ENCODE measurements around the gene NKX2-4.

NKX2-4 gene

GRCh38 chr20:21384308-21384892, 12.9 kb downstream of the NKX2-4 start:
- TF ChIP-seq CTCF (IDR thresholded peaks at IDR 0.05; ENCODE audit: low read depth, low read length), result no peak
- DNase-seq (ENCODE audit: extremely low read depth, low read depth), result no peak

- TF ChIP-seq CTCF (IDR thresholded peaks at IDR 0.05; ENCODE audit: low read depth, low read length), result no peak
- no peak for DNase-seq (ENCODE audit: extremely low read depth, low read depth)
These were observed 15.7 kb downstream of the NKX2-4 start for GRCh38 chr20:21381619-21382018.

GRCh38 chr20:21380711-21381110, 16.6 kb downstream of the NKX2-4 start:
- DNase-seq (ENCODE audit: extremely low read depth, low read depth), result no peak
- no peak for TF ChIP-seq CTCF (IDR thresholded peaks at IDR 0.05; ENCODE audit: low read depth, low read length)

GRCh38 chr20:21378259-21378658, 19.1 kb downstream of the NKX2-4 start:
- DNase-seq (ENCODE audit: extremely low read depth, low read depth), result no peak
- TF ChIP-seq CTCF (IDR thresholded peaks at IDR 0.05; ENCODE audit: low read depth, low read length), result no peak

- TF ChIP-seq CTCF (IDR thresholded peaks at IDR 0.05; ENCODE audit: low read depth, low read length), result no peak
- DNase-seq (ENCODE audit: extremely low read depth, low read depth), result no peak
These were observed 19.6 kb downstream of the NKX2-4 start for GRCh38 chr20:21377701-21378100.

GRCh38 chr20:21376626-21377025, 20.7 kb downstream of the NKX2-4 start:
- DNase-seq (ENCODE audit: extremely low read depth, low read depth), result no peak
- no peak for TF ChIP-seq CTCF (IDR thresholded peaks at IDR 0.05; ENCODE audit: low read depth, low read length)

GRCh38 chr20:21373436-21373835, 23.9 kb downstream of the NKX2-4 start:
- no peak for TF ChIP-seq CTCF (IDR thresholded peaks at IDR 0.05; ENCODE audit: low read depth, low read length)
- DNase-seq (ENCODE audit: extremely low read depth, low read depth), result no peak
